ENCODE results near the gene SPATS2L.
A peak's percentile ranks its signal among the peaks of the same experiment; 100 is the strongest.

SPATS2L gene

DNA sequence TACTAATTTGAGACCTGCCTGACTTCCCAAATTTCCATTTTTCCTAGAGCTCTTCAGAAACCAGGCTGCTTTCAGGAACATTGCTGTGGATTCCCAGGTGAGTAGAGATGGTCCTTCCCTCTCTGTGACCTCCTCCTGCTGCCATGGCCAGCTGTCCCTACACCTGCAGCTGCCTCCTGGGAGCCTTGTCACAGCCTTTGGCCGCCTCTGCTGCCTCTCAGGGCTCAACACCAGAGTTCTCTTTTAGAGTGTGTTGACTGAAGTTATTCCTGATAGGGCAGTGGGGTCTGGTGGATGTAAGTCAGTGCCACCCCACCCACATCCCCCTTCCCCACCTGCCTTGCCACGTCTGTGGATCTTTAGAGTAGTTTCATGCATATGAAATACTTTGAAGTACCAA, 22.9 kb downstream of the SPATS2L start:
- FAIRE-seq (no peak), DNase-seq (ENCODE audit: insufficient read length, low spot score) (no peak)
- TF ChIP-seq POLR2A (IDR thresholded peaks at IDR 0.05; ENCODE audit: low read depth, low read length) = no peak
- TF ChIP-seq POLR2AphosphoS5 (IDR thresholded peaks at IDR 0.05; ENCODE audit: low read depth, low read length) = no peak
- no peak for TF ChIP-seq POU2F2 (IDR thresholded peaks at IDR 0.05; ENCODE audit: low read depth, low read length)
- no peak for TF ChIP-seq TAF1 (IDR thresholded peaks at IDR 0.05; ENCODE audit: low read depth, low read length)
- TF ChIP-seq SPI1 (IDR thresholded peaks at IDR 0.05; ENCODE audit: low read depth, low read length) = no peak
- no peak for TF ChIP-seq PAX5 (IDR thresholded peaks at IDR 0.05; ENCODE audit: insufficient read depth, low read length, severe bottlenecking)

DNA sequence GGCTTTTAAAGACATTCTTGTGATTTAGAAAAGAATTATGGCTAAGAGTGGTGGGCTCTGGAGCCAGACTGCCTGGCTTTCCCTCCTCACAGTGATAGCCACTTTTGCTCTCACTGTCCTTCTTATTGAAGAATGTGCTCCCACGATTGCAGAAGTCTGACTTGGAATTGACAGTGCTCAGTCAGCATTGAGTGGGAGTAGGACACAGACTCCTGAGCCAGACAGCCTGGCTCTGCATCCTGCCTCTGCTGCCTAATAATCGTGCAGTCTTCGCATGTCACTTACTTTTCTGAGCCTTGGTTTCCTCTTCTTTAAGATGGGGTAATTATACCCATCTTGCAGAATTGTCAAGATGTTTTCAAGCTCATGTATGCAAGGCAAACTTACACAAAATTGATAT, 23.3 kb downstream of the SPATS2L start:
- no peak for DNase-seq (ENCODE audit: insufficient read length, low spot score)
- FAIRE-seq = peak; percentile 63
- no peak for TF ChIP-seq POU2F2 (IDR thresholded peaks at IDR 0.05; ENCODE audit: low read depth, low read length)
- no peak for TF ChIP-seq POLR2A (IDR thresholded peaks at IDR 0.05; ENCODE audit: low read depth, low read length)
- TF ChIP-seq SPI1 (IDR thresholded peaks at IDR 0.05; ENCODE audit: low read depth, low read length) = no peak
- TF ChIP-seq TAF1 (IDR thresholded peaks at IDR 0.05; ENCODE audit: low read depth, low read length) = no peak
- TF ChIP-seq POLR2AphosphoS5 (IDR thresholded peaks at IDR 0.05; ENCODE audit: low read depth, low read length) = no peak
- no peak for TF ChIP-seq PAX5 (IDR thresholded peaks at IDR 0.05; ENCODE audit: insufficient read depth, low read length, severe bottlenecking)

DNA sequence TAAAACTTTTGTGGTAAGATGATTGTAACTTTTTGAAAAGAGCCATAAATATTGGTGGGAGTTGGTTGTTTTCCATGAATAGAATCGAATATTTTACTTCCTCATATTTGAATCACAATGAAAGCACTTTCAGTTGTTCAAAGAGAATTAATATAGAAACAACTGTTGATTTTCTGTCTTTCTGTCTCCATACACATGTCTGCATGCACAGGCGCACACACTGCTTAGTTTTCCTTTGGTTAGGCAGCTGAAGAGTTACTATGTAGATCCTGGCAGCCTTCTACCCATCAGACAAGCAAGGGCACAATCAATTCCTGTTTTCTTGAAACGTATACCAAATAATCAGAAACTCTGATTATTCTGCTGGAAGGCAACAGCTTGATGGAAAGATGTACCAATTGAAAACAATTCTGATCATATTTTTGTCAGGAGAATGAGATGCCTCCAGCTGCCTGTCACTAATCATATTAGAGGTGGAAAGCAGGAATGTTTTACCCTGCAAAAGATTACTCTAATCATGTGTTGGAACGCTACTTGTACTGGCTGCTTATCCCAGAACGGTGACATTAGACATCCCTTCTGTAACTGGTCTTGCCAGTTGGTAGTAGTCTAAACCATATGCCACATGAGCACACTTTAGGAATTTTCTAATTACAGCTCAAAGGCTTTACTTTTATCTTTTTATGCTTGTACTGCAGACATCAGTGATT, 24.0 kb downstream of the SPATS2L start:
- FAIRE-seq = no peak
- DNase-seq (ENCODE audit: insufficient read length, low spot score) = no peak
- TF ChIP-seq POU2F2 (IDR thresholded peaks at IDR 0.05; ENCODE audit: low read depth, low read length) (no peak), POLR2AphosphoS5 (IDR thresholded peaks at IDR 0.05; ENCODE audit: low read depth, low read length) (no peak), SPI1 (IDR thresholded peaks at IDR 0.05; ENCODE audit: low read depth, low read length) (no peak), TAF1 (IDR thresholded peaks at IDR 0.05; ENCODE audit: low read depth, low read length) (no peak), PAX5 (IDR thresholded peaks at IDR 0.05; ENCODE audit: insufficient read depth, low read length, severe bottlenecking) (no peak), POLR2A (IDR thresholded peaks at IDR 0.05; ENCODE audit: low read depth, low read length) (no peak)

DNA sequence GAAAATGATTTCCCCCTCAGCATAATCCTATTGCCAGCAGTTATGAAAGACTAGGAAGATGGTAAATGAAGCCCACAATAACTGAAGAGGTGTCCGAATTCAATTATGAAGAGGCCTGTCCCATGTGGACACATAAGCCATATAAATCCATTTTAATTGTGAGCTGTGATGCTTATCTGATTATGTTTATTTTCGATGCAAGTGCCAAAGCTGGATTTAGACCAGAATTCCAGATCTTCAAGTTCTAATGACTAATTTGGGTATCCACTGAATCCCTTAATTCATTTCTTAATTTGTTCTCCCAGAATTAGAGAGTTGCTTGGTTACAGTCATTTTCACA, 24.5 kb downstream of the SPATS2L start:
- FAIRE-seq (no peak), DNase-seq (ENCODE audit: insufficient read length, low spot score) (no peak)
- no peak for TF ChIP-seq SPI1 (IDR thresholded peaks at IDR 0.05; ENCODE audit: low read depth, low read length)
- no peak for TF ChIP-seq PAX5 (IDR thresholded peaks at IDR 0.05; ENCODE audit: insufficient read depth, low read length, severe bottlenecking)
- no peak for TF ChIP-seq POLR2A (IDR thresholded peaks at IDR 0.05; ENCODE audit: low read depth, low read length)
- no peak for TF ChIP-seq POU2F2 (IDR thresholded peaks at IDR 0.05; ENCODE audit: low read depth, low read length)
- no peak for TF ChIP-seq TAF1 (IDR thresholded peaks at IDR 0.05; ENCODE audit: low read depth, low read length)
- TF ChIP-seq POLR2AphosphoS5 (IDR thresholded peaks at IDR 0.05; ENCODE audit: low read depth, low read length) = no peak

DNA sequence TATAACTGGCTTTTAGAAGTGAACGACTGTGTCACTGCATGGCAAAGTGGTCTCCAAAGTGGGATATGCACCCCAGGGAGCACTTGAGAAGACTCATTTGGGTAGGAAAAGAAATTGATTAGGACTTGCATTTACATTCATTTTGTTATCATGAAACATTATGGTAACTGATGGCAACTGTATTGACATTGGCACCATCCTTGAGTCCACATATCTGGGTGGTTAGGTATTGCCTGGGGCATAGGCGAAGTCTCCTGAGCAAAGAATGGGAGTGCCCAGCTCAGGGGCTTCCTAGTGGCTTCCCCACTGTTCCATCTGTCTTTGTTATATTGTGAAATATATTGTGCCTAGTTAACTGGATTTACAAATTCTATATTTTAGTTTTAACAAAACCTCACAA, 29.2 kb downstream of the SPATS2L start:
- DNase-seq (ENCODE audit: insufficient read length, low spot score) (no peak), FAIRE-seq (no peak)

DNA sequence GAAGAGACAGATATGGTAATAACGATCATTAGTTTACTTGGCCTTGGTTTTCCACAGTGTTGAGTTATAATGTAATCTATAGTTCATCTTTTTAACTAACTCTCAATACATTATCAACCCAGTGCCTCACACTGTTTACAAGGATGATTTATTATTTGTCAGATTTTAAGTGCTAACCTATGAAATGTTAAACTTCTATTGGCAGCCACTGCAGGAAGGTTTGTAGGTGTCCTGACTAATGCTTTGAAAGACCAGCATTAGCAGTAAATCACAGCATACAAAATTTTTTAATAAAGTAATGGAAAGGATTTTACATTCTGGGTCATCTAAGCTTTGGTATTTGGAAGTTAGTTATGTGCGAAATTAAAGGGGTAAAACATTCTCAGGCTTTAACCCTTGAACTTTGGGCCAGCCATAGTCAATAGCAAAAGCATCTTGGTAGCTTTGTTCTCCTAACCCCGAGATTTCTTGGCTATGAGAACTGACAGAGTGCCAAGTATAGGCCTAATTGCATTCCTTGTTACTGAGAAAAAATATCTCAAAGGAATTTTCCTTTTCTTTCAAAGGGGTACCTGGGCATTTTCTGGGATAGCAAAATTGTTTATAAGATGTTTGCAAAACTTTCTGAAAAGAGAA, 30.6 kb downstream of the SPATS2L start:
- no peak for FAIRE-seq
- no peak for DNase-seq (ENCODE audit: insufficient read length, low spot score)
- TF ChIP-seq TAF1 (IDR thresholded peaks at IDR 0.05; ENCODE audit: low read depth, low read length) = no peak
- no peak for TF ChIP-seq POLR2AphosphoS5 (IDR thresholded peaks at IDR 0.05; ENCODE audit: low read depth, low read length)

More for the DNA sequence above, 29.2 kb downstream of the SPATS2L start:
- TF ChIP-seq SPI1 (IDR thresholded peaks at IDR 0.05; ENCODE audit: low read depth, low read length) = no peak
- no peak for TF ChIP-seq POLR2AphosphoS5 (IDR thresholded peaks at IDR 0.05; ENCODE audit: low read depth, low read length)
- no peak for TF ChIP-seq PAX5 (IDR thresholded peaks at IDR 0.05; ENCODE audit: insufficient read depth, low read length, severe bottlenecking)
- no peak for TF ChIP-seq POU2F2 (IDR thresholded peaks at IDR 0.05; ENCODE audit: low read depth, low read length)
- no peak for TF ChIP-seq TAF1 (IDR thresholded peaks at IDR 0.05; ENCODE audit: low read depth, low read length)
- no peak for TF ChIP-seq POLR2A (IDR thresholded peaks at IDR 0.05; ENCODE audit: low read depth, low read length)

DNA sequence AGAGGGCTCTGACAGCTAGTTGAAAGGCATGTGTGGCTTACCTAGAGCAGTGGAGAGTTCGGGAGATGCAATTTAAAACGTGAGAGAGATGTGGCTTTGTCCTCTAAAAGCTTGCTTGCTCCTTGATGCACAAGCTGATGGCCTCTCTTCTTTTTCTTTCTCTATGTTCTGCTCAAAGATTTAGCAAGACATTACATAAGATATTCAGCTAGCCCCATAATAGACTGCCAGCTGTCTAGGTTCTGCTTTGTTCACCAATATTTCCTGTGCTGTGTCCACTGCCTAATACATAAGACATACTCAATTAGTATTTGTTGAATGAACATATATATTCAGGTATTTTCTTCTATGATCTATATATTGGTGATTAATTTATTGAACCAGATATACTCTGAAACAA, 31.1 kb downstream of the SPATS2L start:
- no peak for FAIRE-seq
- no peak for DNase-seq (ENCODE audit: insufficient read length, low spot score)
- TF ChIP-seq PAX5 (IDR thresholded peaks at IDR 0.05; ENCODE audit: insufficient read depth, low read length, severe bottlenecking) (no peak), SPI1 (IDR thresholded peaks at IDR 0.05; ENCODE audit: low read depth, low read length) (no peak), POLR2A (IDR thresholded peaks at IDR 0.05; ENCODE audit: low read depth, low read length) (no peak), TAF1 (IDR thresholded peaks at IDR 0.05; ENCODE audit: low read depth, low read length) (no peak), POU2F2 (IDR thresholded peaks at IDR 0.05; ENCODE audit: low read depth, low read length) (no peak), POLR2AphosphoS5 (IDR thresholded peaks at IDR 0.05; ENCODE audit: low read depth, low read length) (no peak)

DNA sequence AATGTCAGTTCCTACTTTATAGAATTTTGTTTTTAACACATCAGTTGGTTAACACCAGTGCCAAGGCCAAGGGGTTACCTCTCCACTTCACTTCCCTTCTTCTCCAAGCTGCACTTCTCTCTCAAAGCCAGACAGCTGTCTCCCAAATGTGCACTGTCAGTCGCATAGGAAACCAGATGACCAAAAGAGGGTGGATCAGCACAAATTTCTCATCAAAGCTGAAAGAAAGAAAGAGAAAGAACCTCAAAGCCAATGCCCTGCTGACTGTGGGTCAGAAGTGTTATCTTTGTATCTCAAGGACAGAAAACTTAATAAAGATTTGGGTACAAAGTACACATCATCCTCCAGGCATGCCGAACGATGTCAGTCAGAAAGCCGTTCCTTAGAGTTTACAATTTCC, 32.2 kb downstream of the SPATS2L start:
- DNase-seq (ENCODE audit: insufficient read length, low spot score) (no peak), FAIRE-seq (no peak)
- TF ChIP-seq PAX5 (IDR thresholded peaks at IDR 0.05; ENCODE audit: insufficient read depth, low read length, severe bottlenecking) (no peak), POLR2A (IDR thresholded peaks at IDR 0.05; ENCODE audit: low read depth, low read length) (no peak), POLR2AphosphoS5 (IDR thresholded peaks at IDR 0.05; ENCODE audit: low read depth, low read length) (no peak), SPI1 (IDR thresholded peaks at IDR 0.05; ENCODE audit: low read depth, low read length) (no peak), POU2F2 (IDR thresholded peaks at IDR 0.05; ENCODE audit: low read depth, low read length) (no peak), TAF1 (IDR thresholded peaks at IDR 0.05; ENCODE audit: low read depth, low read length) (no peak)

DNA sequence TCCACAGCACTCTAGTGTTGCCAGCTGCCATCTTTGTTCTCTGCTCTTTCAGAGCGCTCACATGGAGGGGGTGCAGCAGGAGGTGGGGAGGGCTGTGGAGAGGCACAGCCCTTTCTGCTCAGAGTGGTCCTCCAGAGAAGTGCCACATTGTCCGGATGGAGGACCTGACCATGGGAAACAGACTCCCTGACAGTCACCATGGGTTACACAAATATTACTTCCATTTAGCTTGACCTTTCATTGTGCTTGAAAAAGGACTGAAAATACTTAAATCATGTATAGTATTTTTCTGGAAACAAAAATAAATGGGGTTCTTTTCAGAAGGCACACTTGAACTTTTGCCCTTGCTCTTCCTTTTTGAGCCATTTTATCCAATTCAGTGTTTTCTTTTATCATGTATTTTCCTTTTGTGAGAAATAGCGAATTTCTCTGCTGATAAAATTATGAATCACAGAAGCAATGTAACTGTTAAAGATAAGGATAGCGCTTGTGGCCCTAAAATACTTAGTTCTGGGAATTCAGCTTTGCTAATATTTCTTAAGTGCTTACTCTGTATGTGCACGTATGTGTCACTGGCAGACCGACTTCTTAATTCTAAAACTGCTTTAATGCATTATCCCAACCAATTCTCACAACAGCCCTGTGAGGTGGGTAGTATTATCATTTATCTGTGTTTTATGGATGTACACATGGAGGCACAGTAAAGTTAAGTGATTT, 34.2 kb downstream of the SPATS2L start:
- FAIRE-seq = peak; percentile 23
- TF ChIP-seq POU2F2 (IDR thresholded peaks at IDR 0.05; ENCODE audit: low read depth, low read length) (no peak), PAX5 (IDR thresholded peaks at IDR 0.05; ENCODE audit: insufficient read depth, low read length, severe bottlenecking) (no peak), SPI1 (IDR thresholded peaks at IDR 0.05; ENCODE audit: low read depth, low read length) (no peak), POLR2AphosphoS5 (IDR thresholded peaks at IDR 0.05; ENCODE audit: low read depth, low read length) (no peak), TAF1 (IDR thresholded peaks at IDR 0.05; ENCODE audit: low read depth, low read length) (no peak), POLR2A (IDR thresholded peaks at IDR 0.05; ENCODE audit: low read depth, low read length) (no peak)
- DNase-seq (ENCODE audit: insufficient read length, low spot score) = no peak

Data from GM12891 (cell line).